HEK293T (cell line): ENCODE data around the gene SMPDL3B.

ENCODE experiments used
- BHLHE40 ChIP-seq: fragments of 450-650 bp; IDR thresholded peaks from 2 replicates; pipeline ENCODE4 v1.6.1; 2016; ENCODE audit warnings: mild to moderate bottlenecking, moderate library complexity, borderline replicate concordance
- CTBP1 ChIP-seq: fragments of 450-650 bp; IDR thresholded peaks from 2 replicates; pipeline ENCODE4 v1.6.1; 2016; ENCODE audit warnings: borderline replicate concordance
- ELF4 ChIP-seq: fragments of 450-650 bp; IDR thresholded peaks from 2 replicates; pipeline ENCODE4 v1.6.1; 2017; ENCODE audit warnings: antibody characterized with exemption
- FOXA1 ChIP-seq: fragments of 450-650 bp; IDR thresholded peaks from 2 replicates; pipeline ENCODE4 v1.6.1; 2016; ENCODE audit warnings: mild to moderate bottlenecking
- FOXK2 ChIP-seq: fragments of 450-650 bp; IDR thresholded peaks from 2 replicates; pipeline ENCODE4 v1.6.1; 2016; ENCODE audit warnings: mild to moderate bottlenecking
- FOXM1 ChIP-seq: fragments of 450-650 bp; IDR thresholded peaks from 2 replicates; pipeline ENCODE4 v1.6.1; 2017; ENCODE audit warnings: mild to moderate bottlenecking, borderline replicate concordance
- HDGF ChIP-seq: fragments of 450-650 bp; IDR thresholded peaks from 2 replicates; pipeline ENCODE4 v1.6.1; 2017; ENCODE audit warnings: antibody characterized with exemption, borderline replicate concordance
- L3MBTL2 ChIP-seq: fragments of 450-650 bp; conservative IDR thresholded peaks from 2 replicates; pipeline ENCODE4 v1.6.1; 2016; ENCODE audit warnings: mild to moderate bottlenecking
- LEF1 ChIP-seq: fragments of 450-650 bp; IDR thresholded peaks from 2 replicates; pipeline ENCODE4 v1.6.1; 2017; ENCODE audit warnings: mild to moderate bottlenecking, borderline replicate concordance
- PKNOX1 ChIP-seq: fragments of 450-650 bp; IDR thresholded peaks from 2 replicates; pipeline ENCODE4 v1.6.1; 2016
- SP1 ChIP-seq: fragments of 450-650 bp; IDR thresholded peaks from 2 replicates; pipeline ENCODE4 v1.6.1; 2017
- SUZ12 ChIP-seq: fragments of 450-650 bp; IDR thresholded peaks from 2 replicates; pipeline ENCODE4 v1.6.1; 2016; ENCODE audit warnings: mild to moderate bottlenecking
- TARDBP ChIP-seq: fragments of 450-650 bp; IDR thresholded peaks from 2 replicates; pipeline ENCODE4 v1.6.1; 2016
- ZNF384 ChIP-seq: fragments of 450-650 bp; IDR thresholded peaks from 2 replicates; pipeline ENCODE4 v1.6.1; 2016

- TF ChIP-seq FOXK2 (no peak), SP1 (no peak), BHLHE40 (no peak), HDGF (no peak), PKNOX1 (no peak), ELF4 (no peak), TARDBP (no peak), ZNF384 (no peak), FOXM1 (no peak), CTBP1 (no peak), FOXA1 (no peak), SUZ12 (no peak), L3MBTL2 (no peak), LEF1 (no peak)
Measured at GRCh38 chr1:27945020-27945419, 10.2 kb downstream of the SMPDL3B start.
